Fibroblast of lung (primary cell): ENCODE measurements around the gene SYNDIG1.

Source experiments
- EZH2 ChIP-seq: IDR thresholded peaks from 2 replicates; pipeline ENCODE4 v1.5.1; 2012; ENCODE audit warnings: low read length, control low read depth, mild to moderate bottlenecking; ENCODE audit errors: missing control alignments
- TF ChIP-seq, protein P1 (sequence below), 2 donors: IDR thresholded peaks in 1 of 2; conservative IDR thresholded peaks in 1 of 2; 1 replicate in 1 of 2; 2 replicates in 1 of 2; pipeline ENCODE4 v1.5.1; 2011 to 2012; ENCODE audit warnings: low read length in 2 of 2, control low read depth in 1 of 2, inconsistent platforms in 1 of 2, low read depth in 1 of 2, mild to moderate bottlenecking in 1 of 2

DNA sequence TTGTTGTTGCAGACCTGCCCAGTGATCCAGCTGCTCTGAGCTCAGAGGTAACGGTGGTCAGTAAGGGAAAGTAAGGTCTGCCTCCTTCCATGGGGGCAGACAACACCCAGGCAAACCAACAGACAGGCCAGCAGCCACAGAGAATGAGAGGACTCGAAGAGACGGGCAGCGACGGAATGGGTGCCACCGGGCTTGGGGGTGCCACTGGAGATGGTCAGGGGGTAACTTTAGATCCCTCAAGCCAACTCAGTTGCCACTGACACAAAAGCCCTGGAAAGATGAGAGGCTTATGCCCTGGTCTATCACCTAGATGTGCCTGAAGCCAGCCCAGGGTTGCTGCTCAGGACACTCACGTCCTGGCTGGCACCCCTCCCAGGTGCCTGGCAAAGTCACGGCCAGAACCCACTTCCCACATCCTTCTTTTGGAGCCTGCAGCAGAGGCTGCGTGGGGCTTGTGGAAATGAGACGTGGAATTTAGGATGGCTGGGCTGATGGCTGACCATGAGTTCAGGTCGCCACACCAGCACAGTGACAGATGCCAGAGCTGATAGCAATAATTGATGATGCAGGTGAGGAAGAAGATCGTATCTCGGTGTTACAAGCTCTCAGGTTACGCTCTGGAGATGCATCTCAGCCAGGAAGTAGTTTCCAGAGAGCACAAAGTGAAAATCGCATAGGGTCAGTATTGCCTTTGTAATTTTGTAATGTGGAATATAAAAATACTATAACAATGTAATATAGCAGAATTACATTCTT, 209.1 kb downstream of the SYNDIG1 start:
- TF ChIP-seq EZH2 = no peak
- TF ChIP-seq, protein P1, sequence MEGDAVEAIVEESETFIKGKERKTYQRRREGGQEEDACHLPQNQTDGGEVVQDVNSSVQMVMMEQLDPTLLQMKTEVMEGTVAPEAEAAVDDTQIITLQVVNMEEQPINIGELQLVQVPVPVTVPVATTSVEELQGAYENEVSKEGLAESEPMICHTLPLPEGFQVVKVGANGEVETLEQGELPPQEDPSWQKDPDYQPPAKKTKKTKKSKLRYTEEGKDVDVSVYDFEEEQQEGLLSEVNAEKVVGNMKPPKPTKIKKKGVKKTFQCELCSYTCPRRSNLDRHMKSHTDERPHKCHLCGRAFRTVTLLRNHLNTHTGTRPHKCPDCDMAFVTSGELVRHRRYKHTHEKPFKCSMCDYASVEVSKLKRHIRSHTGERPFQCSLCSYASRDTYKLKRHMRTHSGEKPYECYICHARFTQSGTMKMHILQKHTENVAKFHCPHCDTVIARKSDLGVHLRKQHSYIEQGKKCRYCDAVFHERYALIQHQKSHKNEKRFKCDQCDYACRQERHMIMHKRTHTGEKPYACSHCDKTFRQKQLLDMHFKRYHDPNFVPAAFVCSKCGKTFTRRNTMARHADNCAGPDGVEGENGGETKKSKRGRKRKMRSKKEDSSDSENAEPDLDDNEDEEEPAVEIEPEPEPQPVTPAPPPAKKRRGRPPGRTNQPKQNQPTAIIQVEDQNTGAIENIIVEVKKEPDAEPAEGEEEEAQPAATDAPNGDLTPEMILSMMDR (conservative IDR thresholded peaks at IDR 0.05 in 1 of 2, IDR thresholded peaks at IDR 0.05 in 1 of 2; ENCODE audit: low read depth in 1 of 2, low read length in 2 of 2) = no peak
